Measurements from ENCODE around the gene FBXO24. TPM values are rescaled to one million over a fixed set of nuclear protein-coding genes. Genes with fewer than 3 reads are reported as not detected.
A peak's percentile ranks its signal among the peaks of the same experiment; 100 is the strongest.

The FBXO24 gene
- total and polyA plus RNA-seq, 9 of the 15 experiments (the other 6 are each of a cell fraction or from before 2014, with no cell fraction given), result 0.17 to 0.95 (median 0.50) TPM

GRCh38 chr7:100586266-100587025 lies at the start of gene FBXO24 (continued):
- TF ChIP-seq GATAD2A (IDR thresholded peaks at IDR 0.05) (no peak), E2F8 (IDR thresholded peaks at IDR 0.05; ENCODE audit: low read depth, partially characterized antibody) (peak; percentile 10), SMARCB1 (IDR thresholded peaks at IDR 0.05; ENCODE audit: insufficient read length, low read depth) (no peak), ASH1L (IDR thresholded peaks at IDR 0.05; ENCODE audit: borderline replicate concordance, low read depth, partially characterized antibody) (peak; percentile 100), TAL1 (IDR thresholded peaks at IDR 0.05) (no peak), SP2 (IDR thresholded peaks at IDR 0.05; ENCODE audit: extremely low read depth, low read depth, low read length, poor library complexity, severe bottlenecking) (peak; percentile 99), MXD1 (CRISPR knock-in tag; IDR thresholded peaks at IDR 0.05; ENCODE audit: borderline replicate concordance, poor library complexity, severe bottlenecking) (no peak), ELF1 (tag; IDR thresholded peaks at IDR 0.05) (no peak; the same call in 1 of the 2 replicates), ZSCAN29 (IDR thresholded peaks at IDR 0.05) (no peak), ZBTB34 (CRISPR knock-in tag; IDR thresholded peaks at IDR 0.05) (no peak), FOXP4 (CRISPR knock-in tag; IDR thresholded peaks at IDR 0.05; ENCODE audit: borderline replicate concordance) (no peak), ZNF282 (CRISPR knock-in tag; IDR thresholded peaks at IDR 0.05) (no peak), IFI16 (CRISPR knock-in tag; IDR thresholded peaks at IDR 0.05) (no peak), ZNF140 (CRISPR knock-in tag; IDR thresholded peaks at IDR 0.05) (no peak), KLF13 (tag; IDR thresholded peaks at IDR 0.05; ENCODE audit: borderline replicate concordance, low read depth) (no peak), ZNF778 (CRISPR knock-in tag; IDR thresholded peaks at IDR 0.05) (no peak), ZNF668 (CRISPR knock-in tag; IDR thresholded peaks at IDR 0.05) (no peak), CC2D1A (IDR thresholded peaks at IDR 0.05) (no peak)
